PC-9 (cell line): ENCODE measurements around the gene FBXO24. TPM values are rescaled to one million over a fixed set of nuclear protein-coding genes. Genes with fewer than 3 reads are reported as not detected.

ENCODE experiments used
- BruUV-seq: library from RNA; stranded (reverse); fragments of 400-500 nt; replicated peaks from 2 replicates; lab custom pipeline; 2021; lab: Mats Ljungman, UMichigan
- CTCF ChIA-PET: fragments of 300-600 bp; sonication (Branson Sonifier 250); formaldehyde crosslinking; loops from one replicate; lab custom pipeline; 2022; ENCODE audit warnings: antibody characterized with exemption; lab: Charles Lee
- POLR2A ChIA-PET: fragments of 300-600 bp; sonication (Branson Sonifier 250); formaldehyde crosslinking; loops from one replicate; lab custom pipeline; 2022; ENCODE audit warnings: antibody characterized with exemption; ENCODE audit not compliant: unreplicated experiment; lab: Charles Lee
- DNase-seq, 2 experiments: peaks; one replicate each; pipeline versions ENCODE4 v3.0.0 to v3.0.0-alpha.2; 2015 to 2022; ENCODE audit warnings: mixed read lengths in 1 of 2
- H2AFZ ChIP-seq: fragments of 200-600 bp; sonication (generic); 2 replicates; pipeline ENCODE4 v1.8.1; 2017; ENCODE audit warnings: antibody characterized with exemption
- H3F3A ChIP-seq: fragments of 200-600 bp; sonication (generic); 2 replicates; pipeline ENCODE4 v1.8.1; 2017; ENCODE audit warnings: antibody characterized with exemption, mild to moderate bottlenecking, low read depth; ENCODE audit not compliant: insufficient read depth
- H3K27ac ChIP-seq: fragments of 200-600 bp; sonication (generic); 2 replicates; pipeline ENCODE4 v1.6.1; 2016; ENCODE audit warnings: mixed run types
- H3K27me3 ChIP-seq: fragments of 200-600 bp; sonication (generic); 2 replicates; pipeline ENCODE4 v1.6.1; 2016; ENCODE audit warnings: low read depth, mixed run types; ENCODE audit not compliant: insufficient read depth
- H3K36me3 ChIP-seq: fragments of 200-600 bp; sonication (generic); 2 replicates; pipeline ENCODE4 v1.6.1; 2016; ENCODE audit warnings: low read depth, mixed run types
- H3K4me1 ChIP-seq: fragments of 200-600 bp; sonication (generic); replicated peaks from 2 replicates; pipeline ENCODE4 v1.6.1; 2016; ENCODE audit warnings: mixed run types; ENCODE audit not compliant: insufficient read depth
- H3K4me2 ChIP-seq: fragments of 200-600 bp; sonication (generic); 2 replicates; pipeline ENCODE4 v1.6.1; 2017; ENCODE audit warnings: mixed run types
- H3K4me3 ChIP-seq: fragments of 200-600 bp; sonication (generic); 2 replicates; pipeline ENCODE4 v1.6.1; 2016; ENCODE audit warnings: mixed run types
- H3K79me2 ChIP-seq: fragments of 200-600 bp; sonication (generic); 2 replicates; pipeline ENCODE4 v1.6.1; 2017; ENCODE audit warnings: low read depth, mixed run types
- H3K9me2 ChIP-seq: fragments of 200-600 bp; sonication (generic); 2 replicates; pipeline ENCODE4 v1.8.1; 2017; ENCODE audit warnings: mild to moderate bottlenecking; ENCODE audit not compliant: insufficient read depth
- H3K9me3 ChIP-seq: fragments of 200-600 bp; sonication (generic); 2 replicates; pipeline ENCODE4 v1.8.1; 2016; ENCODE audit warnings: low read depth; ENCODE audit not compliant: insufficient read depth
- H4K20me1 ChIP-seq: fragments of 200-600 bp; sonication (generic); 2 replicates; pipeline ENCODE4 v1.8.1; 2017; ENCODE audit not compliant: insufficient read depth
- CTCF ChIP-seq: fragments of 200-600 bp; sonication (generic); conservative IDR thresholded peaks from 2 replicates; pipeline ENCODE4 v1.6.1; 2017; ENCODE audit warnings: mixed run types, antibody characterized with exemption, mild to moderate bottlenecking, moderate library complexity
- EZH2 ChIP-seq: fragments of 200-600 bp; sonication (generic); IDR thresholded peaks from 2 replicates; pipeline ENCODE4 v1.8.0; 2017; ENCODE audit warnings: antibody characterized with exemption, low read depth
- intact Hi-C: fragments of 100-400 bp; cut with micrococcal nuclease; formaldehyde crosslinking; loops from one replicate; pipeline ENCODE4 v1.10.0; 2022; ENCODE audit not compliant: unreplicated experiment
- total RNA-seq: library from RNA; stranded (reverse); gene quantifications from 2 replicates; pipeline ENCODE4 v1.2.3, GENCODE V29; 2021

Gene FBXO24
- total RNA-seq, 1 experiment from 2014 or later: 2.7 TPM

- POLR2A ChIA-PET: no interaction called here
- BruUV-seq: no TSS peak
These were observed 13.0 kb upstream of the FBXO24 start for GRCh38 chr7:100572949-100573675.

GRCh38 chr7:100573691-100574361 is 12.3 kb upstream of the FBXO24 start, which contains the start of gene SAP25:
Gene SAP25, minus strand, starts transcription at chr7:100573900. Its CDS starts 158 bp downstream, at chr7:100573742.
- CTCF ChIA-PET: interaction anchor here (0.6 kb wide), 1 partner anchor 87 kb away, joined by 3 read pairs; no protein-coding TSS in a partner anchor
- H3K9me2 ChIP-seq: no peaks in the 10 kb centered on the region
- no peak within 1 kb of the TSS for H2AFZ ChIP-seq
- BruUV-seq: no TSS peak
- H3K79me2 ChIP-seq: no peaks in the 10 kb centered on the region
- H3K4me3 ChIP-seq: no peak within 1 kb of the TSS
- intact Hi-C loops: no loop called here
- peaks cover 6% of the 10 kb centered on the region; the same call in 1 of the 2 replicates for H3F3A ChIP-seq
- POLR2A ChIA-PET: no interaction called here
- no peaks in the 10 kb centered on the region for H3K36me3 ChIP-seq
- no peak within 1 kb of the TSS for H3K4me2 ChIP-seq
- DNase-seq: peak in 1 of 2 experiments; percentile 19
- no peak for TF ChIP-seq EZH2
- no peak for TF ChIP-seq CTCF
- H3K27me3 ChIP-seq: no peaks in the 10 kb centered on the region
- no peaks in the 10 kb centered on the region for H4K20me1 ChIP-seq
- H3K4me1 ChIP-seq: no peaks in the 10 kb centered on the region
- no peak within 1 kb of the TSS for H3K27ac ChIP-seq
- H3K9me3 ChIP-seq: no peaks in the 10 kb centered on the region

More at GRCh38 chr7:100572949-100573675, 13.0 kb upstream of the FBXO24 start:
- Histone ChIP-seq H3K27ac (no peak overlapping the region), H3K4me2 (no peak overlapping the region), H2AFZ (no peak overlapping the region), H3K79me2 (no peaks in the 10 kb centered on the region), H4K20me1 (no peaks in the 10 kb centered on the region), H3F3A (peaks cover 6% of the 10 kb centered on the region; the same call in 1 of the 2 replicates), H3K27me3 (no peaks in the 10 kb centered on the region), H3K36me3 (no peaks in the 10 kb centered on the region), H3K9me2 (no peaks in the 10 kb centered on the region), H3K4me3 (no peak overlapping the region), H3K9me3 (no peaks in the 10 kb centered on the region), H3K4me1 (no peaks in the 10 kb centered on the region)
- intact Hi-C loops: no loop called here
- no peak for TF ChIP-seq CTCF
- no peak for TF ChIP-seq EZH2
- peak in 1 of 2 experiments; percentile 17 for DNase-seq
- CTCF ChIA-PET: no interaction called here

- TF ChIP-seq EZH2 (no peak), CTCF (no peak)
- Histone ChIP-seq H3K27ac (no peak overlapping the region), H3K9me3 (no peaks in the 10 kb centered on the region), H3K79me2 (no peaks in the 10 kb centered on the region), H3K4me1 (no peaks in the 10 kb centered on the region), H3K36me3 (no peaks in the 10 kb centered on the region), H3K27me3 (no peaks in the 10 kb centered on the region), H3F3A (no peaks in the 10 kb centered on the region), H3K4me2 (no peak overlapping the region), H4K20me1 (no peaks in the 10 kb centered on the region), H2AFZ (no peak overlapping the region), H3K4me3 (no peak overlapping the region), H3K9me2 (no peaks in the 10 kb centered on the region)
- no TSS peak for BruUV-seq
- peak in 1 of 2 experiments; percentile 20 for DNase-seq
- ChIA-PET POLR2A (no interaction called here), CTCF (interaction anchor here (0.6 kb wide), 2 partner anchors 88 to 107 kb away, joined by 3 read pairs; no protein-coding TSS in a partner anchor)
- intact Hi-C loops: no loop called here
These were observed 11.5 kb upstream of the FBXO24 start for GRCh38 chr7:100574362-100575205.
